ENCODE data around the gene CEP83. TPM values are rescaled to one million over a fixed set of nuclear protein-coding genes. Genes with fewer than 3 reads are reported as not detected.

The CEP83 gene
- total RNA-seq, 1 donor: 9.8 TPM

GRCh38 chr12:94282675-94283074 lies 177.0 kb downstream of the CEP83 start:
- no peaks in the 10 kb centered on the region for H3K79me2 ChIP-seq (ENCODE audit: insufficient read depth, low read length)
- no peaks in the 10 kb centered on the region for H3K9me3 ChIP-seq (ENCODE audit: low read depth, low read length)
- H3K27ac ChIP-seq (ENCODE audit: low read depth, low read length): no peak overlapping the region
- TF ChIP-seq CTCF (IDR thresholded peaks at IDR 0.05; ENCODE audit: extremely low read depth, low read depth, low read length): no peak
- no peaks in the 10 kb centered on the region for H3K36me3 ChIP-seq (ENCODE audit: insufficient read depth, low read length)
- DNase-seq (ENCODE audit: insufficient read length, low spot score, missing footprints): peak; percentile 65
- no peak overlapping the region for H3K4me2 ChIP-seq (ENCODE audit: insufficient read depth, low read length)
- no peak overlapping the region for H2AFZ ChIP-seq (ENCODE audit: low read length)
- H3K4me3 ChIP-seq (ENCODE audit: insufficient read depth, low read length): no peak overlapping the region
- H4K20me1 ChIP-seq (ENCODE audit: insufficient read depth, low read length): no peaks in the 10 kb centered on the region
- H3K4me1 ChIP-seq (ENCODE audit: insufficient read depth, low read length): no peaks in the 10 kb centered on the region
- no peaks in the 10 kb centered on the region for H3K27me3 ChIP-seq (ENCODE audit: insufficient read depth, low read length)

GRCh38 chr12:94280063-94280462 lies 179.6 kb downstream of the CEP83 start:
- H3K27me3 ChIP-seq (ENCODE audit: insufficient read depth, low read length): no peaks in the 10 kb centered on the region
- H3K27ac ChIP-seq (ENCODE audit: low read depth, low read length): no peak overlapping the region
- H2AFZ ChIP-seq (ENCODE audit: low read length): no peak overlapping the region
- H3K4me3 ChIP-seq (ENCODE audit: insufficient read depth, low read length): no peak overlapping the region
- no peaks in the 10 kb centered on the region for H3K4me1 ChIP-seq (ENCODE audit: insufficient read depth, low read length)
- H3K4me2 ChIP-seq (ENCODE audit: insufficient read depth, low read length): no peak overlapping the region
- no peaks in the 10 kb centered on the region for H3K9me3 ChIP-seq (ENCODE audit: low read depth, low read length)
- H4K20me1 ChIP-seq (ENCODE audit: insufficient read depth, low read length): no peaks in the 10 kb centered on the region
- no peaks in the 10 kb centered on the region for H3K79me2 ChIP-seq (ENCODE audit: insufficient read depth, low read length)
- H3K36me3 ChIP-seq (ENCODE audit: insufficient read depth, low read length): no peaks in the 10 kb centered on the region
- no peak for DNase-seq (ENCODE audit: insufficient read length, low spot score, missing footprints)
- TF ChIP-seq CTCF (IDR thresholded peaks at IDR 0.05; ENCODE audit: extremely low read depth, low read depth, low read length): no peak

GRCh38 chr12:94277426-94278000 lies 182.2 kb downstream of the CEP83 start:
- Histone ChIP-seq H3K36me3 (ENCODE audit: insufficient read depth, low read length) (no peaks in the 10 kb centered on the region), H3K4me1 (ENCODE audit: insufficient read depth, low read length) (no peaks in the 10 kb centered on the region), H4K20me1 (ENCODE audit: insufficient read depth, low read length) (no peaks in the 10 kb centered on the region), H3K4me2 (ENCODE audit: insufficient read depth, low read length) (no peak overlapping the region), H3K4me3 (ENCODE audit: insufficient read depth, low read length) (no peak overlapping the region), H3K9me3 (ENCODE audit: low read depth, low read length) (no peaks in the 10 kb centered on the region), H3K27ac (ENCODE audit: low read depth, low read length) (no peak overlapping the region), H3K27me3 (ENCODE audit: insufficient read depth, low read length) (no peaks in the 10 kb centered on the region), H3K79me2 (ENCODE audit: insufficient read depth, low read length) (no peaks in the 10 kb centered on the region), H2AFZ (ENCODE audit: low read length) (no peak overlapping the region)
- peak; percentile 60 for DNase-seq (ENCODE audit: insufficient read length, low spot score, missing footprints)
- TF ChIP-seq CTCF (IDR thresholded peaks at IDR 0.05; ENCODE audit: extremely low read depth, low read depth, low read length): no peak

GRCh38 chr12:94276725-94277124 lies 182.9 kb downstream of the CEP83 start:
- no peaks in the 10 kb centered on the region for H3K79me2 ChIP-seq (ENCODE audit: insufficient read depth, low read length)
- no peak overlapping the region for H2AFZ ChIP-seq (ENCODE audit: low read length)

More at GRCh38 chr12:94276725-94277124, 182.9 kb downstream of the CEP83 start:
- H3K4me1 ChIP-seq (ENCODE audit: insufficient read depth, low read length): no peaks in the 10 kb centered on the region
- no peak for TF ChIP-seq CTCF (IDR thresholded peaks at IDR 0.05; ENCODE audit: extremely low read depth, low read depth, low read length)
- no peaks in the 10 kb centered on the region for H3K9me3 ChIP-seq (ENCODE audit: low read depth, low read length)
- H3K27me3 ChIP-seq (ENCODE audit: insufficient read depth, low read length): no peaks in the 10 kb centered on the region
- no peak for DNase-seq (ENCODE audit: insufficient read length, low spot score, missing footprints)
- H3K4me3 ChIP-seq (ENCODE audit: insufficient read depth, low read length): no peak overlapping the region
- H3K36me3 ChIP-seq (ENCODE audit: insufficient read depth, low read length): no peaks in the 10 kb centered on the region
- no peaks in the 10 kb centered on the region for H4K20me1 ChIP-seq (ENCODE audit: insufficient read depth, low read length)
- no peak overlapping the region for H3K27ac ChIP-seq (ENCODE audit: low read depth, low read length)
- H3K4me2 ChIP-seq (ENCODE audit: insufficient read depth, low read length): no peak overlapping the region
